ENCODE results near the gene SNX12.

DNA sequence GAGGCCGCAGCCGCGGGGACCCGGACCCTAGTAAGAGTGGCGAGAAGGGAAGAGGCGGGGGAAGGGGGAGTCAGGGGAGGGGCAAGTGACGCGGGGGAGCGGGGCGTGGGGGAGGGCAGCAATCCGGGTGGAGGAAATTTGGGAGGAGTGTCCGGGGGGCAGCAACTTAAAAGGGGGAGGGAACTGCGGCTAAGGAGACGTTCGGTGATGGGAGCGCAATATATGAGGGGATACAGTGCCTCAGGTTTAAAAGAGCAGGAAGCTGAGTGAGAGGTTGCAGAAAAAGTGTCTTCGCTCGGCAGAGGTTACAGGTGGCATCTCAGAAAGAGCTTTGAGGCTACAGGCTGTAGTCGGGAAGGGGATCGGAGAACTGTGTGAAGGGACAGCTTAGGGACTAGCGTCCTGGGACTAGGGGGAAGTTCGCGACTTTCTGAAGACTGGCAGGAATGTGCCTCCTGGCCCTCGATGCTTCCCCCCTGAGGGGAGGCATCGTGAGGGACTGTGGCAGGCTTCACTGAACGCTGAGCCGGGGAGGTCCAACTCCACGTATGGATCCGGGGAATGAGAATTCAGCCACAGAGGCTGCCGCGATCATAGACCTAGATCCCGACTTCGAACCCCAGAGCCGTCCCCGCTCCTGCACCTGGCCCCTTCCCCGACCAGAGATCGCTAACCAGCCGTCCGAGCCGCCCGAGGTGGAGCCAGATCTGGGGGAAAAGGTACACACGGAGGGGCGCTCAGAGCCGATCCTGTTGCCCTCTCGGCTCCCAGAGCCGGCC is 28.0 kb upstream of the SNX12 start:
- TF ChIP-seq CTCF (conservative IDR thresholded peaks at IDR 0.05; ENCODE audit: low read depth in 2 of 2) (no peak), EZH2phosphoT487 (IDR thresholded peaks at IDR 0.05; ENCODE audit: unreplicated experiment) (no peak), EZH2 (IDR thresholded peaks at IDR 0.05; ENCODE audit: low read depth, unreplicated experiment) (no peak), POLR2AphosphoS5 (IDR thresholded peaks at IDR 0.05; ENCODE audit: low read depth) (no peak; the same call in 1 of the 2 replicates), ZNF114 (CRISPR knock-in tag; IDR thresholded peaks at IDR 0.05) (no peak)
